K562 (cell line): ENCODE data around the gene RASD2. TPM values are rescaled to one million over a fixed set of nuclear protein-coding genes. Genes with fewer than 3 reads are reported as not detected.

Experiments
- CREB3 ChIP-seq: fragments of 450-650 bp; conservative IDR thresholded peaks from 2 replicates; pipeline ENCODE4 v1.6.1; 2016; ENCODE audit warnings: missing genetic modification characterization, low read depth, mild to moderate bottlenecking, missing compliant biosample characterization, moderate library complexity
- CTCFL ChIP-seq: IDR thresholded peaks from 2 replicates; pipeline ENCODE4 v1.6.1; 2011; ENCODE audit warnings: borderline replicate concordance, low read depth, mild to moderate bottlenecking, moderate library complexity, low read length; ENCODE audit not compliant: insufficient read depth, poor library complexity, severe bottlenecking
- ELF2 ChIP-seq: fragments of 250-450 bp; sonication (Bioruptor Pico); IDR thresholded peaks from 2 replicates; pipeline ENCODE4 v1.5.0; 2021; ENCODE audit warnings: mild to moderate bottlenecking
- ETV6 ChIP-seq, 3 experiments: fragments of 150-350 bp in 1 of 3; sonication (generic) in 1 of 3; formaldehyde crosslinking in 1 of 3; IDR thresholded peaks; 2 replicates each; pipeline versions ENCODE4 v1.6.1 to v1.8.0; 2014 to 2022; ENCODE audit warnings: borderline replicate concordance in 2 of 3, low read depth in 2 of 3, antibody characterized with exemption in 1 of 3, low read length in 1 of 3, mild to moderate bottlenecking in 1 of 3, missing genetic modification reagents in 1 of 3
- HNRNPK ChIP-seq: fragments of 200-400 bp; formaldehyde crosslinking; IDR thresholded peaks from one replicate; pipeline ENCODE4 v1.6.1; 2018; ENCODE audit warnings: mild to moderate bottlenecking, low read depth, low read length; ENCODE audit not compliant: poor library complexity, severe bottlenecking
- IRF1 ChIP-seq: sonication (generic); formaldehyde crosslinking; IDR thresholded peaks from 2 replicates; pipeline ENCODE4 v1.8.0; 2022; ENCODE audit warnings: missing genetic modification reagents, mild to moderate bottlenecking, borderline replicate concordance
- KDM1A ChIP-seq, 2 experiments: fragments of 450-650 bp; IDR thresholded peaks; 2 replicates each; pipeline ENCODE4 v1.6.1; 2016; ENCODE audit warnings: mild to moderate bottlenecking in 2 of 2
- KLF1 ChIP-seq: fragments of 450-650 bp; IDR thresholded peaks from 2 replicates; pipeline ENCODE4 v1.6.1; 2016; ENCODE audit warnings: missing genetic modification characterization, missing compliant biosample characterization
- L3MBTL2 ChIP-seq: fragments of 450-650 bp; IDR thresholded peaks from 2 replicates; pipeline ENCODE4 v1.6.1; 2016; ENCODE audit warnings: mild to moderate bottlenecking, moderate library complexity
- MEF2A ChIP-seq: IDR thresholded peaks from 2 replicates; pipeline ENCODE4 v1.6.1; 2011; ENCODE audit warnings: low read depth, mild to moderate bottlenecking, low read length, moderate library complexity; ENCODE audit not compliant: control insufficient read depth
- MXI1 ChIP-seq: IDR thresholded peaks from 2 replicates; pipeline ENCODE4 v1.6.1; 2011; ENCODE audit warnings: low read depth, mild to moderate bottlenecking, improper control_type of control experiment, low read length
- NFATC3 ChIP-seq: fragments of 450-650 bp; IDR thresholded peaks from 2 replicates; pipeline ENCODE4 v1.6.1; 2017; ENCODE audit warnings: mild to moderate bottlenecking
- NUFIP1 ChIP-seq: fragments of 450-650 bp; IDR thresholded peaks from 2 replicates; pipeline ENCODE4 v1.6.1; 2018; ENCODE audit not compliant: partially characterized antibody
- SAFB2 ChIP-seq: fragments of 200-400 bp; formaldehyde crosslinking; IDR thresholded peaks from 2 replicates; pipeline ENCODE4 v1.6.1; 2018; ENCODE audit warnings: borderline replicate concordance, low read length, low read depth, moderate library complexity; ENCODE audit not compliant: severe bottlenecking
- SMAD2 ChIP-seq: fragments of 150-350 bp; IDR thresholded peaks from 2 replicates; pipeline ENCODE4 v1.6.1; 2014; ENCODE audit warnings: low read depth, mild to moderate bottlenecking, low read length
- SMARCC2 ChIP-seq: fragments of 450-650 bp; IDR thresholded peaks from 2 replicates; pipeline ENCODE4 v1.6.1; 2017; ENCODE audit warnings: antibody characterized with exemption, moderate library complexity, mild to moderate bottlenecking, low read depth
- SNAPC5 ChIP-seq: fragments of 250-450 bp; sonication (Bioruptor Pico); IDR thresholded peaks from 2 replicates; pipeline ENCODE4 v1.8.0; 2021; ENCODE audit warnings: moderate library complexity, mild to moderate bottlenecking, inconsistent platforms
- SPI1 ChIP-seq: IDR thresholded peaks from 2 replicates; pipeline ENCODE4 v1.6.1; 2011; ENCODE audit warnings: low read depth, low read length, control low read depth, borderline replicate concordance
- TBL1XR1 ChIP-seq, 2 experiments: IDR thresholded peaks; 2 replicates each; pipeline ENCODE4 v1.6.1; 2012; ENCODE audit warnings: improper control_type of control experiment in 2 of 2, low read length in 2 of 2, mild to moderate bottlenecking in 1 of 2
- TCFL5 ChIP-seq: fragments of 250-450 bp; sonication (Bioruptor Pico); conservative IDR thresholded peaks from 2 replicates; pipeline ENCODE4 v1.6.1; 2021; ENCODE audit warnings: mild to moderate bottlenecking, moderate library complexity, matching md5 sums
- ZNF431 ChIP-seq: sonication (generic); formaldehyde crosslinking; IDR thresholded peaks from 2 replicates; pipeline ENCODE4 v1.8.0; 2022; ENCODE audit warnings: mild to moderate bottlenecking, missing genetic modification reagents
- ZNF449 ChIP-seq: fragments of 250-450 bp; sonication (Bioruptor Pico); IDR thresholded peaks from 2 replicates; pipeline ENCODE4 v1.8.0; 2022; ENCODE audit warnings: moderate library complexity, mild to moderate bottlenecking, inconsistent platforms
- ZNF764 ChIP-seq: fragments of 250-450 bp; sonication (Bioruptor Pico); IDR thresholded peaks from 2 replicates; pipeline ENCODE4 v1.4.0; 2020; ENCODE audit warnings: low read depth, mild to moderate bottlenecking, moderate library complexity
- ZNF830 ChIP-seq: fragments of 250-450 bp; sonication (Bioruptor Pico); IDR thresholded peaks from 2 replicates; pipeline ENCODE4 v1.5.0; 2021; ENCODE audit warnings: mild to moderate bottlenecking
- polyA plus RNA-seq, 8 experiments: library from polyadenylated mRNA; depleted of rRNA in 4 of 8; stranded (reverse) in 5 of 8; unstranded in 3 of 8; fragments of >200 nt; fragmentation: Nextera tagmentation in 2 of 8; fragmentation: Illumina TruSeq in 1 of 8; extraction: Ambion mirVana in 2 of 8; extraction: Trizol in 1 of 8; gene quantifications; 2 replicates each; pipeline versions ENCODE4 v1.2.1 to v1.2.3, GENCODE V29; 2011 to 2014; ENCODE audit warnings: inconsistent platforms in 1 of 8, missing spikeins in 1 of 8
- total RNA-seq, 7 experiments: library from RNA; depleted of rRNA in 6 of 7; stranded (reverse); fragments of >200 nt in 6 of 7; fragmentation: Illumina TruSeq in 2 of 7; extraction: Trizol in 2 of 7; gene quantifications; 2 replicates each; pipeline versions ENCODE4 v1.2.1 to v1.2.3, GENCODE V29; 2011 to 2021; ENCODE audit warnings: low replicate concordance in 1 of 7

Gene RASD2
- total and polyA plus RNA-seq, 9 of the 15 experiments (the other 6 are each of a cell fraction or from before 2014, with no cell fraction given), result 0.05 TPM; not detected in 8

GRCh38 chr22:35491908-35492380 is 48.7 kb upstream of the RASD2 start (continued):
- no peak for TF ChIP-seq L3MBTL2
- TF ChIP-seq IRF1 (CRISPR knock-in tag), result no peak
- TF ChIP-seq SAFB2, result no peak
- TF ChIP-seq SNAPC5 (CRISPR knock-in tag), result no peak
- no peak for TF ChIP-seq MEF2A
- TF ChIP-seq KLF1 (tag), result no peak
- no peak for TF ChIP-seq ZNF764 (CRISPR knock-in tag)
- no peak for TF ChIP-seq SMAD2
- no peak for TF ChIP-seq TCFL5 (CRISPR knock-in tag)
- no peak for TF ChIP-seq NUFIP1
- no peak for TF ChIP-seq SMARCC2
- TF ChIP-seq ETV6 (IDR thresholded peaks at IDR 0.05; ENCODE audit: borderline replicate concordance in 1 of 2, low read depth in 2 of 2, low read length in 1 of 2), result no peak
- no peak for TF ChIP-seq ETV6 (CRISPR knock-in tag; IDR thresholded peaks at IDR 0.05; ENCODE audit: borderline replicate concordance)
- no peak for TF ChIP-seq ZNF830 (CRISPR knock-in tag)
- TF ChIP-seq ELF2 (CRISPR knock-in tag), result no peak
- TF ChIP-seq SPI1, result no peak
- no peak for TF ChIP-seq NFATC3
- TF ChIP-seq ZNF431 (CRISPR knock-in tag), result no peak
- TF ChIP-seq CTCFL, result no peak
- TF ChIP-seq CREB3 (tag), result no peak; the same call in 1 of the 2 replicates
- no peak for TF ChIP-seq MXI1
- TF ChIP-seq KDM1A (IDR thresholded peaks at IDR 0.05), result no peak
- no peak for TF ChIP-seq TBL1XR1 (IDR thresholded peaks at IDR 0.05; ENCODE audit: low read length in 2 of 2)
- no peak for TF ChIP-seq HNRNPK
- TF ChIP-seq ZNF449 (CRISPR knock-in tag), result no peak
